IMR-90 (cell line): ENCODE data around the gene FBXW8. TPM values are rescaled to one million over a fixed set of nuclear protein-coding genes. Genes with fewer than 3 reads are reported as not detected.

Source experiments
- ATAC-seq: fragments of 200-7000 bp; cut with Tn5 transposase; 2 replicates; pipeline ENCODE4 v1.9.1; 2020; ENCODE audit warnings: low read depth, mild to moderate bottlenecking, moderate library complexity
- BruUV-seq: library from RNA; stranded (reverse); fragments of 400-500 nt; replicated peaks from 2 replicates; lab custom pipeline; 2021; lab: Mats Ljungman, UMichigan
- CTCF ChIA-PET: fragments of 300-600 bp; formaldehyde crosslinking; extraction: SDS; loops from one replicate; lab custom pipeline; 2021; ENCODE audit warnings: antibody characterized with exemption; lab: Yijun Ruan, JAX
- POLR2A ChIA-PET: fragments of 300-600 bp; sonication (Branson Sonifier 250); formaldehyde crosslinking; loops from one replicate; lab custom pipeline; 2022; ENCODE audit warnings: antibody characterized with exemption; ENCODE audit not compliant: unreplicated experiment; lab: Charles Lee
- DNase-seq: peaks from one replicate; pipeline ENCODE4 v3.0.0; 2013
- H2AFZ ChIP-seq: replicated peaks from 2 replicates; pipeline ENCODE3; 2013; ENCODE audit warnings: low read length, mild to moderate bottlenecking; ENCODE audit not compliant: poor library complexity
- H2AK5ac ChIP-seq: 2 replicates; pipeline ENCODE4 v1.6.1; 2013; ENCODE audit warnings: low read depth, low read length, inconsistent platforms
- H2AK9ac ChIP-seq: replicated peaks from 2 replicates; pipeline ENCODE3; 2013; ENCODE audit warnings: mild to moderate bottlenecking, low read depth, low read length, moderate library complexity; ENCODE audit not compliant: poor library complexity
- H2BK120ac ChIP-seq: 2 replicates; pipeline ENCODE4 v1.6.1; 2013; ENCODE audit warnings: low read depth, low read length, inconsistent platforms
- H2BK15ac ChIP-seq: 3 replicates; pipeline ENCODE4 v1.6.1; 2013; ENCODE audit warnings: low read depth, low read length, inconsistent platforms
- H2BK20ac ChIP-seq: 2 replicates; pipeline ENCODE4 v1.6.1; 2013; ENCODE audit warnings: low read depth, mild to moderate bottlenecking, inconsistent platforms, low read length, moderate library complexity
- H2BK5ac ChIP-seq: 2 replicates; pipeline ENCODE4 v1.6.1; 2013; ENCODE audit warnings: mild to moderate bottlenecking, low read depth, low read length, inconsistent platforms; ENCODE audit not compliant: poor library complexity, severe bottlenecking
- H3K14ac ChIP-seq: replicated peaks from 2 replicates; pipeline ENCODE4 v1.6.1; 2013; ENCODE audit warnings: low read depth, low read length, inconsistent platforms
- H3K18ac ChIP-seq: 2 replicates; pipeline ENCODE4 v1.6.1; 2013; ENCODE audit warnings: low read depth, low read length, control low read depth
- H3K23ac ChIP-seq: 2 replicates; pipeline ENCODE4 v1.6.1; 2013; ENCODE audit warnings: low read depth, low read length, inconsistent platforms
- H3K27ac ChIP-seq: 2 replicates; pipeline ENCODE4 v1.5.1; 2013; ENCODE audit warnings: mild to moderate bottlenecking, control low read depth, low read length; ENCODE audit not compliant: insufficient read depth
- H3K27me3 ChIP-seq: 2 replicates; pipeline ENCODE4 v1.6.1; 2013; ENCODE audit warnings: low read length; ENCODE audit not compliant: control insufficient read depth, insufficient read depth
- H3K36me3 ChIP-seq: 2 replicates; pipeline ENCODE4 v1.6.1; 2013; ENCODE audit warnings: low read length, mixed read lengths; ENCODE audit not compliant: control insufficient read depth, insufficient read depth
- H3K4ac ChIP-seq: 2 replicates; pipeline ENCODE4 v1.6.1; 2013; ENCODE audit warnings: low read depth, low read length, inconsistent platforms
- H3K4me1 ChIP-seq: 2 replicates; pipeline ENCODE4 v1.6.1; 2013; ENCODE audit warnings: low read length, mixed read lengths; ENCODE audit not compliant: control insufficient read depth, insufficient read depth
- H3K4me2 ChIP-seq: 2 replicates; pipeline ENCODE4 v1.6.1; 2013; ENCODE audit warnings: low read depth, mild to moderate bottlenecking, control low read depth, low read length, moderate library complexity
- H3K4me3 ChIP-seq: 2 replicates; pipeline ENCODE4 v1.5.1; 2013; ENCODE audit warnings: low read depth, mild to moderate bottlenecking, control low read depth, low read length, moderate library complexity; ENCODE audit not compliant: insufficient read depth
- H3K56ac ChIP-seq: 2 replicates; pipeline ENCODE4 v1.6.1; 2013; ENCODE audit warnings: low read length, inconsistent platforms; ENCODE audit not compliant: insufficient read depth; ENCODE audit errors: extremely low read depth
- H3K79me1 ChIP-seq, 2 experiments: 2 replicates each; pipeline ENCODE4 v1.6.1; 2013; ENCODE audit warnings: low read length in 2 of 2, inconsistent platforms in 1 of 2, low read depth in 1 of 2
- H3K9ac ChIP-seq: 2 replicates; pipeline ENCODE4 v1.6.1; 2013; ENCODE audit warnings: low read depth, low read length, control low read depth
- H3K9me1 ChIP-seq: 2 replicates; pipeline ENCODE4 v1.6.1; 2013; ENCODE audit warnings: low read length, inconsistent platforms; ENCODE audit not compliant: insufficient read depth
- H3K9me3 ChIP-seq: 2 replicates; pipeline ENCODE4 v1.6.1; 2013; ENCODE audit warnings: low read length; ENCODE audit not compliant: control insufficient read depth, insufficient read depth
- H4K20me1 ChIP-seq: 2 replicates; pipeline ENCODE4 v1.6.1; 2013; ENCODE audit warnings: low read length, inconsistent platforms; ENCODE audit not compliant: insufficient read depth
- H4K5ac ChIP-seq: 2 replicates; pipeline ENCODE4 v1.6.1; 2013; ENCODE audit warnings: mild to moderate bottlenecking, low read depth, low read length, control low read depth
- H4K8ac ChIP-seq, 2 experiments: 2 replicates each; pipeline ENCODE4 v1.6.1; 2013; ENCODE audit warnings: low read depth in 2 of 2, low read length in 2 of 2, control low read depth in 1 of 2, inconsistent platforms in 1 of 2
- H4K91ac ChIP-seq: 2 replicates; pipeline ENCODE4 v1.6.1; 2013; ENCODE audit warnings: low read depth, low read length, inconsistent platforms; ENCODE audit not compliant: insufficient read depth
- BHLHE40 ChIP-seq: fragments of 150-350 bp; IDR thresholded peaks from 2 replicates; pipeline ENCODE4 v1.6.1; 2016; ENCODE audit warnings: mild to moderate bottlenecking, low read depth, low read length
- CEBPB ChIP-seq: IDR thresholded peaks from 2 replicates; pipeline ENCODE4 v1.6.1; 2012; ENCODE audit warnings: low read depth, low read length, improper control_type of control experiment
- CHD1 ChIP-seq: IDR thresholded peaks from 2 replicates; pipeline ENCODE4 v1.6.1; 2012; ENCODE audit warnings: low read depth, low read length, improper control_type of control experiment
- CTCF ChIP-seq: conservative IDR thresholded peaks from 2 replicates; pipeline ENCODE4 v1.5.1; 2012; ENCODE audit warnings: mild to moderate bottlenecking, low read depth, low read length, improper control_type of control experiment
- ELK1 ChIP-seq: fragments of 150-350 bp; IDR thresholded peaks from 2 replicates; pipeline ENCODE4 v1.6.1; 2016; ENCODE audit warnings: low read depth, mild to moderate bottlenecking, low read length, moderate library complexity, borderline replicate concordance
- FOS ChIP-seq: fragments of 150-350 bp; IDR thresholded peaks from 2 replicates; pipeline ENCODE4 v1.6.1; 2016; ENCODE audit warnings: low read depth, low read length
- MAFK ChIP-seq: IDR thresholded peaks from 2 replicates; pipeline ENCODE4 v1.6.1; 2012; ENCODE audit warnings: low read depth, low read length, improper control_type of control experiment
- MAZ ChIP-seq: IDR thresholded peaks from 2 replicates; pipeline ENCODE4 v1.6.1; 2012; ENCODE audit warnings: low read depth, mild to moderate bottlenecking, low read length, improper control_type of control experiment, moderate library complexity, borderline replicate concordance
- MXI1 ChIP-seq: IDR thresholded peaks from 2 replicates; pipeline ENCODE4 v1.6.1; 2012; ENCODE audit warnings: low read depth, mild to moderate bottlenecking, low read length, moderate library complexity, borderline replicate concordance
- NFE2L2 ChIP-seq: fragments of 150-350 bp; IDR thresholded peaks from 2 replicates; pipeline ENCODE4 v1.6.1; 2016; ENCODE audit warnings: low read depth, mild to moderate bottlenecking, low read length
- POLR2A ChIP-seq: IDR thresholded peaks from 2 replicates; pipeline ENCODE4 v1.6.1; 2012; ENCODE audit warnings: mild to moderate bottlenecking, low read depth, low read length
- RAD21 ChIP-seq: IDR thresholded peaks from 2 replicates; pipeline ENCODE4 v1.6.1; 2012; ENCODE audit warnings: low read length, improper control_type of control experiment
- RCOR1 ChIP-seq: IDR thresholded peaks from 2 replicates; pipeline ENCODE4 v1.6.1; 2012; ENCODE audit warnings: mild to moderate bottlenecking, low read length, improper control_type of control experiment; ENCODE audit not compliant: insufficient replicate concordance
- RFX5 ChIP-seq: IDR thresholded peaks from 2 replicates; pipeline ENCODE4 v1.8.0; 2012; ENCODE audit warnings: low read depth, mild to moderate bottlenecking, low read length, moderate library complexity
- SMC3 ChIP-seq: fragments of 150-350 bp; IDR thresholded peaks from 2 replicates; pipeline ENCODE4 v1.6.1; 2016; ENCODE audit warnings: low read depth, mild to moderate bottlenecking, antibody characterized with exemption, low read length, moderate library complexity
- USF2 ChIP-seq: fragments of 150-350 bp; IDR thresholded peaks from 2 replicates; pipeline ENCODE4 v1.6.1; 2017; ENCODE audit warnings: mild to moderate bottlenecking, antibody characterized with exemption, low read length, low read depth
- WGBS, 2 experiments: methylation state at CpG; one replicate each; pipeline versions ENCODE4 v1.1.5 to v1.1.7; 2013; ENCODE audit warnings: missing lambda C conversion rate in 2 of 2; ENCODE audit not compliant: insufficient read length in 1 of 2; ENCODE audit errors: extremely low coverage in 2 of 2; 5-methylcytosine and 5-hydroxymethylcytosine counted together
- dilution Hi-C: fragments of 300-500 bp; cut with HindIII; formaldehyde crosslinking; loops from one replicate; pipeline ENCODE4 v1.14.3; 2018; ENCODE audit warnings: low sequenced_read_pairs; ENCODE audit not compliant: unreplicated experiment
- in situ Hi-C: fragments of 300-500 bp; cut with MboI; formaldehyde crosslinking; loops from 3 replicates; pipeline ENCODE4 v1.14.3; 2019; ENCODE audit warnings: low sequenced_read_pairs, inconsistent platforms, mixed read lengths
- intact Hi-C: fragments of 100-400 bp; cut with micrococcal nuclease; formaldehyde crosslinking; loops from 2 replicates; pipeline ENCODE4 v1.10.0; 2022
- polyA plus RNA-seq, 3 experiments: library from polyadenylated mRNA; depleted of rRNA; stranded (reverse); fragments of >200 nt; gene quantifications; 2 replicates each; pipeline ENCODE4 v1.2.3, GENCODE V29; 2012; ENCODE audit warnings: low replicate concordance in 1 of 3
- total RNA-seq: library from RNA; depleted of rRNA; stranded (reverse); fragments of >200 nt; gene quantifications from 2 replicates; pipeline ENCODE4 v1.2.3, GENCODE V29; 2012

FBXW8 gene
- total and polyA plus RNA-seq, 2 of the 4 experiments (the other 2 are of a cell fraction): 20.3 to 25.8 TPM

- Histone ChIP-seq H4K5ac (no peak overlapping the region), H3K4me3 (no peak overlapping the region), H4K91ac (no peak overlapping the region), H3K4me2 (no peak overlapping the region), H3K79me1 (no peaks in the 10 kb centered on the region), H3K23ac (no peak overlapping the region), H2BK5ac (no peak overlapping the region), H3K4me1 (no peaks in the 10 kb centered on the region), H2AK5ac (no peak overlapping the region), H3K9me3 (no peaks in the 10 kb centered on the region), H3K27me3 (peaks cover 16% of the 10 kb centered on the region), H3K36me3 (no peaks in the 10 kb centered on the region), H2AFZ (no peak overlapping the region), H3K4ac (no peak overlapping the region), H3K9ac (no peak overlapping the region), H3K56ac (no peak overlapping the region), H3K14ac (no peak overlapping the region), H2BK120ac (no peak overlapping the region), H3K9me1 (no peaks in the 10 kb centered on the region), H2BK20ac (no peak overlapping the region), H4K20me1 (no peaks in the 10 kb centered on the region), H2AK9ac (no peak overlapping the region), H4K8ac (no peak overlapping the region), H2BK15ac (no peak overlapping the region), H3K27ac (no peak overlapping the region), H3K18ac (no peak overlapping the region)
- 20% methylated on average over 1 of the region's 5 CpGs; no CpG with 5 or more reads in 1 of the 2 experiments for WGBS, 2 experiments
- dilution Hi-C loops: no loop called here
- intact Hi-C loops: no loop called here
- ATAC-seq (no peak), DNase-seq (no peak)
- BruUV-seq: no TSS peak
- in situ Hi-C loops: no loop called here
- TF ChIP-seq BHLHE40: no peak
- TF ChIP-seq MXI1: no peak
- no peak for TF ChIP-seq USF2
- no peak for TF ChIP-seq ELK1
- no peak for TF ChIP-seq MAZ
- no peak for TF ChIP-seq FOS
- no peak for TF ChIP-seq CEBPB
- TF ChIP-seq MAFK: no peak
- no peak for TF ChIP-seq RCOR1
- TF ChIP-seq RFX5: no peak
- TF ChIP-seq CTCF: no peak
- no peak for TF ChIP-seq SMC3
- TF ChIP-seq CHD1: no peak
- no peak for TF ChIP-seq POLR2A
- no peak for TF ChIP-seq RAD21
- TF ChIP-seq NFE2L2: no peak
- ChIA-PET CTCF (no interaction called here), POLR2A (no interaction called here)
Observed at GRCh38 chr12:117073611-117074010, 162.9 kb downstream of the FBXW8 start.
